RCC 7860 (cell line): ENCODE data around the gene NUP98.

Source experiments
- DNase-seq: peaks from one replicate; pipeline ENCODE4 v3.0.0-alpha.2; 2015; ENCODE audit warnings: low spot score
- FAIRE-seq: peaks from 2 replicates; lab custom pipeline; 2012; peaks lifted over from hg19 to GRCh38; lab: Jason Lieb, UNC

NUP98 gene

GRCh38 chr11:3797329-3798090 lies at the start of gene NUP98:
Gene NUP98, minus strand, starts transcription at chr11:3797554. Its CDS starts 15,437 bp downstream, at chr11:3782117.
- DNase-seq: peak; percentile 98
- FAIRE-seq: peak; percentile 86

DNA sequence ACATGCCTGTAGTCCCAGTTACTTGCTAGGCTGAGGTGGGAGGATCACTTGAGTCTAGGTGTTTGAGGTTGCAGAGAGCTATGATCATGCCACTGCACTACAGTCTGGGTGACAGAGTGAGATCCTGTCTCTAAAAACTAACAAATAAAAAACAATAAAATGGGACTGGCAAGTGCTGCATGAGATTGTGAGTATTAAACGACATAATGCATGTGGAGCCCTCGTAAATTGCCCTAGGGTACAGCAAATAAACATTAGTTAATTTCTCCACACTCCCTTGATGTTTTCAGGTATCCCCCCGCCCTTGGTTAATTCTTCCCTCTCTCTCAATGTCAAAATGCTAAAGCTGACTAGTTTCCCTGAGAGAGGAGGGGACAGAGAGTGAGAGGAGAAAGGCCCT lies 48.3 kb upstream of the NUP98 start:
- DNase-seq (no peak), FAIRE-seq (no peak)

DNA sequence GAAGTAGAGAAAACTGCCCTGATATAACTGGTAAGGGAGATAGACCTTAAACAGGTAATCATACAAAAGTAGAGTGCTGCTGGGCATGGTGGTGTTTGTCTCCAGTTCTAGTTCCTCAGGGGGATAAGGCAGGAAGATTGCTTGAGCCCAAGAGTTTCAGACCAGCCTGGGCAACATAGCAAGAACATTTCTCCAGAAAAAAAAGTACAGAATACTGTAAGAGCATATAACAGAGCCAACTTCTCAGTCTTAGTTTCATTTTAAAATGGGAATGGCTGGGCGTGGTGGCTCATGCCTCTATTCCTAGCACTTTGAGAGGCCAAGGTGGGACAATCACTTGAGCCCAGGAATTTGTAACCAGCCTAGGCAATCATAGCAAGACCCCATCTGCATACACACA lies 47.9 kb upstream of the NUP98 start:
- DNase-seq (no peak), FAIRE-seq (no peak)

DNA sequence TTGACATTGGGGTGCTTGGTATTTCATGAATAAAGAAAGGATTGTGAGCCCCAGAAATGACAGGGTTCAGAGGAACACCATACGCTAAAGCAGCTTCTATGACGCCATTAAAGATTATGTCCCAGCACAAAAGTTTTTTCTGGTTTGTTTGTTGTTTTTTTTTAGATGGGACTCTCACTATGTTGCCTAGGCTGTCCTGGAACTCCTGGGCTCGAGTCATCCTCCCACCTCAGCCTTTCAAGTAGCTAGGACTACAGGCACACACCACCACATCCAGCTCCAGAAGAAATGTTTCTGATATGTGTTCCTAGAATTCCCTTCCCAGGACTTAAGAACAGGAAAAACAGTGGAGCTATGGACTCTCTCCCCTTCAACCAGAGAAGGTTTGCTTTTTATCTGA lies 46.0 kb upstream of the NUP98 start:
- no peak for FAIRE-seq
- DNase-seq: no peak

GRCh38 chr11:3841426-3842350 lies 44.3 kb upstream of the NUP98 start:
- DNase-seq (peak; percentile 65), FAIRE-seq (no peak)

DNA sequence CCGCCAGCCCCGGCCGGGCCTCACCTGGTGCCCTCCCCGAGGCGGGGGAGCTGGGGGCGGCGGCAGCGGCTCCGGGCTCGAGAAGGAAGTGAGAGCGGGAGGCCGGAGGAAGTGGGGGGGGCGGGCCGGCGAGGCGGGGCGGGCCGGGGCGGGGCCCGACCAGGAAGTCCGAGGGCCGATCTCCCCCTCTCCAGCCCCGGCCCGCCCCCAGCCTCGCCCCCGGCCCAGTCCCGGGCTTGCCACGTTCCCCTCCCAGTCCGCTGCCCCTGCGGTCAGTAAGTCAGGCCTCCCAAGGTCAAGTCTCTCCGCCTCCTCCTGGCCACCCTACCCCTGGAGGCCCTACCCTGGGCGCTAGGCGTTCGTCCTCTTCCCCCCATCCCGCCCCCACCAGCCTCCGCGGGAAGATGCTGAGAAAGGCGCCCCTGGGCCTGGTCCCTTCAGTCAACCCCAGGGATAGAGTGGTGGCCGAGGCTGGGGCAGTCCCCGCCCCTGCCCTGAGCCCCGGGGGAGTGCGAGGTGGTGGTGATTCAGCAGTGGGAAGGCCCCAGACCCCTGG lies 43.6 kb upstream of the NUP98 start, which contains the start of gene RHOG:
Gene RHOG (minus strand): TSS at position 90 of the 556 bp plus-strand sequence. CDS start 12,821 bp downstream, outside the sequence.
- FAIRE-seq (no peak), DNase-seq (peak; percentile 78)

DNA sequence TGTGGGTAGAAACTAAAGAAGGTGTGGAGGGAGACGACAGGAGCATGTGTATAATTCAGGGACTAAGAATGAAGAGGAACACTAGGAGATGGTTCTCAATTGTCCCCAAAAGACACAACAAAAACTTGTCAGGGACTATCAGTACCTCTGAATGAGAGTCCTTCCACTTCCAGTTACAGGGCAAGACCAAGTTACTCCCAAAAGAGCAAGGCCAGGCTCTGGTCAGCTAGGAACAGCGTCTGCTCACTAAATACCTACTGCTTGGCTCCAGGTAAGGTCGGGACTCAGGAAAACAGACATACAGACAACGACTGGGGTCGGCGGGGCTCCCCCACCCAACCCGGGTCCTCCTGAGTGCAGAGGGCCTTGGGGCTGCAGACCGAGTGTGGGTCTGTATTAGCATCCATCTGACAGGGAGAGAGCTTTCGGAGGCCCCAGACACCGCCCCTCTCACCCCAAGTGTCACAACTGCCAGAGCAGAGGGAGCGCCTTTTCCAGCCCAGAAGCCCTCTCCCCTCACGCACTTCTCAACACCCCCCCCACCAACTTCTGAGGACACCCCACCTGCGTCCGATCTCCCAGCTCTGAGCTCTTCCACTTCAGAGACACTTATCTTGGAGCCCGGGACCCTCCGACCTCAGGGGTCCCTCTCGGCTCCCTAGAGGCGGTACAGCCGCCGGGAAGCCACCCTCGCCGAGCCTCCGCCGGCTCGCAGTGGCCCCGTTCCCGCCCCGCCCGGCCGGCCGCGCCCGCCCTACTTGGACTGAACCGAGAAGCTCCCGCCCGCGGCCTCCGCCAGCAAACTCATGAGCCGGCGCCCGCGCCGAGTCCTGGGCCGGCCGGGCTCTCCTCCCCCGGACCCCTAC lies 42.9 kb upstream of the NUP98 start:
- no peak for DNase-seq
- no peak for FAIRE-seq

- FAIRE-seq (no peak), DNase-seq (no peak)
Observed at GRCh38 chr11:3838504-3838903, 41.1 kb upstream of the NUP98 start.

DNA sequence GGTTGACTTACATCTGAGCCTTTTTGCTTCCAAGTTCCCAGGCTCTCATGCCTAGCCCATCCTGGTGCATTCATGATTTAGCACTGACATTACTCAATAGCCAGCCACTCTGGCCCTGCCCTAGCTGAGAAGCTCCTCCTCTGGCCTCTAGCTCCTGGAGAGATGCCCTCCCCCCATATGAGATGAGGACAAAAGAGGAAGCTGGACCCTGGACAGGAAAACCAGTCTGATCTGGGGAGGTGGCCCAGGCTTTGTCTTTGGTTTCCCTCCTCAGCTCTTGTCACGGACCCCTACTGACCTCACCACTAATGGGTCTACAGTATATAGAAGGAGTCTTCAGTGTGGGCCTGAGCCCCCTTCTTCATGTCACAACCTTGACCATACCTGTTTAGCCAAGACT lies 40.4 kb upstream of the NUP98 start:
- FAIRE-seq (no peak), DNase-seq (no peak)

- FAIRE-seq (no peak), DNase-seq (no peak)
Observed at GRCh38 chr11:3836903-3837302, 39.5 kb upstream of the NUP98 start.

DNA sequence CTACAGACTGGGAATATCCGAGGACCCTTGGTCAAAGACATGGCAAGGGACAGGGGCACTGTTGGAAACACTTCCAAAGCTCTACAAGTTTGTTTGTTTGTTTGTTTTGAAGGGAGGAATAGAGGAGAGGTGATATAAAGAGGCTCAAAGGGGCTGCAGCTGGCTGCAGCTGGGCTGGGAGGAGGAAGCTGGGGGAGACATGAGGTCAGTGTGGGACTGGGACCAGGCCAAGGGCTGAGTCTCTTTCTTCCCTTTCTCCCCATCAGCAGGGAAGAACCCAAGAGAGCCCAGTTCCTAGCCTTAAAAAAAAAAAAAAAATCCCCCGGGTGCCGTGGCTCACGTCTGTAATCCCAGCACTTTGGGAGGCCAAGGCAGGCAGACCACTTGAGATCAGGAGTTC lies 38.4 kb upstream of the NUP98 start:
- DNase-seq: no peak
- no peak for FAIRE-seq

GRCh38 chr11:3834664-3835461 lies 37.5 kb upstream of the NUP98 start:
- FAIRE-seq (no peak), DNase-seq (no peak)

DNA sequence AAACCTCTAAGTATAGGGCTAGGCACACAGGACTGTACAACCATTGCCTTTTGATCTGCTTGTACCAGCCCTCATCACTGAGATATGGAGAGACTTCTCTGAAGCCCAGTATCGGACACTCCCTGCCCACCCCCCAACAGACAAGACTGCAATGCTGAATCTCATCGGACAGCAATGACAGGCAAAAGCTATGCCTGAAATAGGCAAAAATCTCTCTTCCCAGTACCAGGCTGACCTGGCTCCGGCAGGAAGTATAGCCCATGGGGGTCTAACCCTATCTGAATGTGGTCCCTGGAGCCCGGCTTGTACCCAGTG lies 37.0 kb upstream of the NUP98 start:
- FAIRE-seq: no peak

GRCh38 chr11:3833449-3833848 lies 36.1 kb upstream of the NUP98 start:
- FAIRE-seq (no peak), DNase-seq (no peak)

More for the DNA sequence above, 37.0 kb upstream of the NUP98 start:
- no peak for DNase-seq

- DNase-seq: no peak
- FAIRE-seq: no peak
Observed at GRCh38 chr11:3832816-3833215, 35.5 kb upstream of the NUP98 start.

DNA sequence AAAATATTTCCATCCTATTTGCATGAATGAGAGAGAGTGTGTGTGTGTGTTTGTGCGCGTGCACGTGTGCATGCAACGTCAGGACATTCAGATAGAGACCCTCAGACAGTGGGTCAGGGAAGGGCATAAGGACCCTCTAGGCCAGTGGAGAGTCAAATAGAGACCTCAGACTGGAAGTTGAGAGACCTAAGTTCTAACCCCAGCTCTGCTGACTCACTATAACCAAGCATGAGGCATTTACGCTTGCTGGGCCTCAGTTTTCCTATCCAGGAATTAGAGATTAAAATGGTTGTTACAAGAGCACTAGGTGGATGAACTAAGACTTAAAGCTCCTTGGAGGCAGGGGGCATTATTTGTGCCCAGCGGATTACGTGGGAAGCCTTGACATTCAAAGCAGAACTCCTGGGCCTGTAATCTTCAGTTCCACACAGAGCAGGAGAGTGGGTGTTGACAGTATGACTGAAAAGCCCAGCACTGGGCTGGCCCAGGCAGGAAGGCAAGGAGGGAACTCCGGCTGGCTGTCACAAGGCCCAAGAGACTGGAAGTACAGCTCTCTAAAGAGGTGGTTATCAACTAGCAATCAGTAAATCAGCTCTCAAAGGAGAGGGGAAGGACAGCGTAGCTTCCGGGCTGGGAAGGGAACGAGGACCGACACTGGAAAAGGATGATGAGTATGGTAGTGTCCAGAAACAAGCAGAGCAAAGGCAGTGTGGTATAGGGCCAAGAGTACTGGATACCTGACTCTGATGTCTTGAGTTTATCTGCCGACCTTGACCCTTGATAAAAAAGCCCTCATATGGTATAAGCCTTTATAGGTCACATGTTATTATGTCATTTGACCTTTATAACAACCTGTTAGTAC lies 34.3 kb upstream of the NUP98 start:
- no peak for FAIRE-seq

DNA sequence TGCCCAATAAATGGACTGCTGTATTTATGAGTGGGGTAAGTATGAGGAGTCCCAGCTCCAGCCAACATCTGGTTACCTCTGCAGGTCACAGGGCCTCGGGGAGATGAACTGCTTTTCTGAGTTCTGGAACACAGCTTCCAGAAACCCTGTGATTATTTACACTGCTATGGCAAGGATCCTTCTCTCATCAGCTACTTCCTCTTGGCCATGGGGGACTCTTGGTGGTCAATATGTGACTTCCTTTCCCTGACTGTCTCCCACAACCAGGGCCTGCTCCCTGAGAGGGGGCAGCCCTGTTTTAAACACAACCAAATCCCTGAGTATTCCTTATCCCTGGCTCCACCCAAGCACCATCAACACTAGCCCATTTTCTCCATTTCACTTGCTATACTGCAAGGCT lies 33.4 kb upstream of the NUP98 start:
- FAIRE-seq: no peak
- DNase-seq: no peak

More for the DNA sequence above, 34.3 kb upstream of the NUP98 start:
- no peak for DNase-seq

- DNase-seq (no peak), FAIRE-seq (no peak)
Observed at GRCh38 chr11:3830088-3830487, 32.7 kb upstream of the NUP98 start.
